WTC11 (cell line): Measurements from ENCODE around the gene RBM39. TPM values are rescaled to one million over a fixed set of nuclear protein-coding genes. Genes with fewer than 3 reads are reported as not detected.
"Not testable (repeated sequence)": the region's sequence is repeated elsewhere in the genome, so short reads cannot be mapped to it uniquely, and the experiment has no call there.

ENCODE experiments used
- ATAC-seq: fragments of 200-7000 bp; cut with Tn5 transposase; 2 replicates; pipeline ENCODE4 v1.10.0; 2021; ENCODE audit warnings: mild to moderate bottlenecking, moderate library complexity
- CTCF ChIA-PET: fragments of 300-600 bp; sonication (Branson Sonifier 250); formaldehyde crosslinking; loops from one replicate; lab custom pipeline; 2021; ENCODE audit warnings: antibody characterized with exemption; lab: Charles Lee
- POLR2A ChIA-PET: fragments of 350-600 bp; sonication (Branson Sonifier 250); formaldehyde crosslinking; loops from one replicate; lab custom pipeline; 2021; ENCODE audit warnings: antibody characterized with exemption; lab: Charles Lee
- DNase-seq: peaks from one replicate; pipeline ENCODE4 v3.0.0; 2021; ENCODE audit warnings: low spot score
- H3K27ac Mint-ChIP-seq: 2 replicates; pipeline ENCODE4 v1.8.0; 2021; ENCODE audit warnings: mixed read lengths
- H3K27me3 Mint-ChIP-seq: 2 replicates; pipeline ENCODE4 v1.8.0; 2021; ENCODE audit warnings: low read depth, mild to moderate bottlenecking, moderate library complexity, mixed read lengths
- H3K36me3 Mint-ChIP-seq: 2 replicates; pipeline ENCODE4 v1.8.0; 2021; ENCODE audit warnings: mixed read lengths
- H3K4me1 Mint-ChIP-seq: 2 replicates; pipeline ENCODE4 v1.8.0; 2022; ENCODE audit warnings: mixed read lengths
- H3K4me3 Mint-ChIP-seq: 2 replicates; pipeline ENCODE4 v1.8.0; 2021; ENCODE audit warnings: mild to moderate bottlenecking, moderate library complexity, mixed read lengths
- H3K9me3 Mint-ChIP-seq: 2 replicates; pipeline ENCODE4 v1.8.0; 2021; ENCODE audit warnings: mixed read lengths
- CBFB ChIP-seq: sonication (generic); formaldehyde crosslinking; IDR thresholded peaks from 2 replicates; pipeline ENCODE4 v1.8.1; 2022; ENCODE audit warnings: mild to moderate bottlenecking, low read depth, missing genetic modification reagents
- ELF4 ChIP-seq: sonication (generic); formaldehyde crosslinking; IDR thresholded peaks from 2 replicates; pipeline ENCODE4 v1.8.1; 2022; ENCODE audit warnings: low read depth, mild to moderate bottlenecking, moderate library complexity, missing genetic modification reagents
- ESRRA ChIP-seq: sonication (generic); formaldehyde crosslinking; IDR thresholded peaks from 2 replicates; pipeline ENCODE4 v1.8.1; 2022; ENCODE audit warnings: mild to moderate bottlenecking, missing genetic modification reagents, borderline replicate concordance
- ETV6 ChIP-seq: sonication (generic); formaldehyde crosslinking; IDR thresholded peaks from 2 replicates; pipeline ENCODE4 v1.8.1; 2022; ENCODE audit warnings: mild to moderate bottlenecking, missing genetic modification reagents
- FOXJ3 ChIP-seq: sonication (generic); formaldehyde crosslinking; IDR thresholded peaks from 2 replicates; pipeline ENCODE4 v1.9.0; 2021; ENCODE audit warnings: missing genetic modification reagents, mild to moderate bottlenecking, borderline replicate concordance
- GRHL2 ChIP-seq: fragments of 250-450 bp; sonication (Bioruptor Pico); IDR thresholded peaks from 2 replicates; pipeline ENCODE4 v1.8.0; 2022; ENCODE audit warnings: mild to moderate bottlenecking, moderate library complexity; ENCODE audit not compliant: insufficient replicate concordance, severe bottlenecking
- IRF2 ChIP-seq: sonication (generic); formaldehyde crosslinking; IDR thresholded peaks from 2 replicates; pipeline ENCODE4 v1.8.0; 2022; ENCODE audit warnings: low read depth, missing genetic modification reagents, borderline replicate concordance
- JAZF1 ChIP-seq: fragments of 250-450 bp; sonication (Bioruptor Pico); IDR thresholded peaks from 2 replicates; pipeline ENCODE4 v1.9.0; 2021; ENCODE audit warnings: moderate library complexity, mild to moderate bottlenecking, inconsistent platforms
- MXD4 ChIP-seq: fragments of 250-450 bp; sonication (Bioruptor Pico); IDR thresholded peaks from 2 replicates; pipeline ENCODE4 v1.8.0; 2021; ENCODE audit warnings: mild to moderate bottlenecking, moderate library complexity, borderline replicate concordance
- NFATC4 ChIP-seq: fragments of 250-450 bp; sonication (Bioruptor Pico); IDR thresholded peaks from 2 replicates; pipeline ENCODE4 v1.9.0; 2021; ENCODE audit warnings: mild to moderate bottlenecking
- SOX15 ChIP-seq: fragments of 250-450 bp; sonication (Bioruptor Pico); IDR thresholded peaks from 2 replicates; pipeline ENCODE4 v1.9.0; 2021; ENCODE audit warnings: mild to moderate bottlenecking
- TEAD1 ChIP-seq: sonication (generic); formaldehyde crosslinking; IDR thresholded peaks from 2 replicates; pipeline ENCODE4 v1.8.0; 2022; ENCODE audit warnings: mild to moderate bottlenecking, missing genetic modification reagents
- ZNF416 ChIP-seq: fragments of 250-450 bp; sonication (Bioruptor Pico); IDR thresholded peaks from 2 replicates; pipeline ENCODE4 v1.9.0; 2021; ENCODE audit warnings: mild to moderate bottlenecking, inconsistent platforms
- ZNF423 ChIP-seq: fragments of 250-450 bp; sonication (Bioruptor Pico); IDR thresholded peaks from 2 replicates; pipeline ENCODE4 v2.1.2; 2022; ENCODE audit warnings: mild to moderate bottlenecking, moderate library complexity
- total RNA-seq: library from RNA; stranded (reverse); gene quantifications from 3 replicates; pipeline ENCODE4 v1.2.3, GENCODE V29; 2021
- TF ChIP-seq, protein P1 (sequence below): sonication (generic); formaldehyde crosslinking; IDR thresholded peaks from 2 replicates; pipeline ENCODE4 v1.8.1; 2023; ENCODE audit warnings: mild to moderate bottlenecking, missing genetic modification reagents, moderate library complexity
- TF ChIP-seq, protein P2 (sequence below): sonication (generic); formaldehyde crosslinking; conservative IDR thresholded peaks from 2 replicates; pipeline ENCODE4 v1.8.1; 2023; ENCODE audit warnings: mild to moderate bottlenecking, low read depth, missing genetic modification reagents, moderate library complexity
- TF ChIP-seq, protein P3 (sequence below): fragments of 250-450 bp; sonication (Bioruptor Pico); IDR thresholded peaks from 2 replicates; pipeline ENCODE4 v2.1.2; 2022; ENCODE audit warnings: mild to moderate bottlenecking, moderate library complexity
- TF ChIP-seq, protein P4 (sequence below): sonication (generic); formaldehyde crosslinking; IDR thresholded peaks from 2 replicates; pipeline ENCODE4 v1.8.0; 2022; ENCODE audit warnings: missing genetic modification reagents
- TF ChIP-seq, protein P5 (sequence below): sonication (generic); formaldehyde crosslinking; IDR thresholded peaks from 2 replicates; pipeline ENCODE4 v1.8.1; 2023; ENCODE audit warnings: mild to moderate bottlenecking, missing genetic modification reagents
- TF ChIP-seq, protein P6 (sequence below): sonication (generic); formaldehyde crosslinking; IDR thresholded peaks from 2 replicates; pipeline ENCODE4 v1.8.1; 2023; ENCODE audit warnings: mild to moderate bottlenecking, moderate library complexity, missing genetic modification reagents
- TF ChIP-seq, protein P7 (sequence below): fragments of 250-450 bp; sonication (Bioruptor Pico); IDR thresholded peaks from 2 replicates; pipeline ENCODE4 v1.9.0; 2021; ENCODE audit warnings: moderate library complexity, mild to moderate bottlenecking, inconsistent platforms, borderline replicate concordance

RBM39 gene
- total RNA-seq, 1 experiment from 2014 or later: 231 TPM

DNA sequence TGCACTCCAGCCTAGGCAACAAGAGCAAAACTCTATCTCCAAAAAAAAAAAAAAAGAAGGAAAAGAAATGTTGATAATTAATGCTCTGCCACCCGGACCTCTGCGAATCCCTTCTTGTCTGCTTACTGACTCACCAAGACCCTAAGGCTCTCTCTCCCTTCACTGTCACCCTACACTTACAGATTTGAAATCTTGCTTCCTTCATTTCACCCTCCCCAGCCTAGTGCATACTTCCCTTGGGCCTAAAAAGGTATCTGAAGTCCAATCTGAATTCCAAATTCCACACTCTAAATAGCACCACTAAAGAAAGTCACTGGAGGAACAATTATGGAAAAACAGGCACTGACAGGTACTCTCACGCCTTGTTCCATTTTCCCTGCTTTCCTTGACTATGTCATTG lies 20.4 kb upstream of the RBM39 start (continued):
- TF ChIP-seq ESRRA (CRISPR knock-in tag) (no peak), FOXJ3 (no peak), ZNF423 (no peak), ZNF416 (no peak)
- TF ChIP-seq, protein P1, sequence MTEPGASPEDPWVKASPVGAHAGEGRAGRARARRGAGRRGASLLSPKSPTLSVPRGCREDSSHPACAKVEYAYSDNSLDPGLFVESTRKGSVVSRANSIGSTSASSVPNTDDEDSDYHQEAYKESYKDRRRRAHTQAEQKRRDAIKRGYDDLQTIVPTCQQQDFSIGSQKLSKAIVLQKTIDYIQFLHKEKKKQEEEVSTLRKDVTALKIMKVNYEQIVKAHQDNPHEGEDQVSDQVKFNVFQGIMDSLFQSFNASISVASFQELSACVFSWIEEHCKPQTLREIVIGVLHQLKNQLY (CRISPR knock-in tag): no peak

DNA sequence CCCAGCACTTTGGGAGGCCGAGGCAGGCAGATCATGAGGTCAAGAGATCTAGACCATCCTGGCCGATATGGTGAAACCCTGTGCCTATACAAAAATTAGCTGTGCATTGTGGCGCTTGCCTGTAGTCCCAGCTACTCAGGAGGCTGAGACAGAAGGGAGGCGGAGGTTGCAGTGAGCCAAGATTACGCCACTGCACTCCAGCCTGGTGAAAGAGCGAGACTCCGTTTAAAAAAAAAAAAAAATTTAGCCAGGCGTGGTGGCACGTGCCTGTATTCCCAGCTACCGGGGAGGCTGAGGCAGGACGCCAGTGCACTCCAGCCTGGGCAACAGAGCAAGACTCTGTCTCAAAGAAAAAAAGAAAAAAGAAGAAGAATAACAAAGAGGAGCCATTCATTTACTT lies 19.5 kb upstream of the RBM39 start:
- CTCF ChIA-PET, H3K36me3 Mint-ChIP-seq, POLR2A ChIA-PET, ATAC-seq, H3K4me3 Mint-ChIP-seq, H3K27ac Mint-ChIP-seq, H3K4me1 Mint-ChIP-seq, H3K9me3 Mint-ChIP-seq, H3K27me3 Mint-ChIP-seq, DNase-seq: not testable (repeated sequence)

DNA sequence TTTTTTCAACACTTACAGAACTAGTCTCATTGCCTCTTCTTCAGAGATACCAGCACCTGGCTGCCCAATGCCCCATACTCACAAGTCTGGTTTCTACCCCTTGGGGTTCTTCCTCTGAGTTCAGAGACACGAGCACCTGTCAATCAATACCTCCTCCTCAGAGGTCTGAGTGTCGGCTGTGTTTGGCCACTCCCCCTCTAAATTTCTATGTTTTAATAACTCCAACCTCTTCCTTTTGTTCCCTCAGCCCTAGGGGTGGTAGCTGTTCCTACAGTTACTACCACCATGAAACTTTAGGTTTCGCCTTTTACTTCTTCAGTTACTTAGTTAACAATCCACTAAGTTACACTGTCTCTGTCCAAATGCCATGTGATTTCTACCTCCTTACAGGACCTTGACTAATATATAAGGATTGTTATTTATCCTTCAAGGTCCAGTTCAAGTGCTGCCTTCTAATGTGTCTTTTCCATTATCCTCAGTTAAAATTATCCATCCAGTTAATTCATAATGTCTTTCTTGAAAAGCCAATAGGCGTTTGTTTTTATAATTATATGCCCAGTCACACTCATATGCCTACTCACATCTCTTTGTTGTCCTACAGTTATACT lies 15.1 kb upstream of the RBM39 start:
- no peaks in the 10 kb centered on the region for H3K4me1 Mint-ChIP-seq
- ChIA-PET POLR2A (no interaction called here), CTCF (interaction anchor here (4.9 kb wide), 1 partner anchor 15 kb away, joined by 16 read pairs; the partner anchor contains the start of gene RBM39)
- DNase-seq: no peak
- H3K27ac Mint-ChIP-seq: no peak overlapping the region
- no peaks in the 10 kb centered on the region for H3K36me3 Mint-ChIP-seq
- H3K27me3 Mint-ChIP-seq: no peaks in the 10 kb centered on the region
- no peak overlapping the region for H3K4me3 Mint-ChIP-seq
- H3K9me3 Mint-ChIP-seq: no peaks in the 10 kb centered on the region
- ATAC-seq: no peak; the same call in 1 of the 2 replicates
- TF ChIP-seq ELF4: no peak
- TF ChIP-seq, protein P2, sequence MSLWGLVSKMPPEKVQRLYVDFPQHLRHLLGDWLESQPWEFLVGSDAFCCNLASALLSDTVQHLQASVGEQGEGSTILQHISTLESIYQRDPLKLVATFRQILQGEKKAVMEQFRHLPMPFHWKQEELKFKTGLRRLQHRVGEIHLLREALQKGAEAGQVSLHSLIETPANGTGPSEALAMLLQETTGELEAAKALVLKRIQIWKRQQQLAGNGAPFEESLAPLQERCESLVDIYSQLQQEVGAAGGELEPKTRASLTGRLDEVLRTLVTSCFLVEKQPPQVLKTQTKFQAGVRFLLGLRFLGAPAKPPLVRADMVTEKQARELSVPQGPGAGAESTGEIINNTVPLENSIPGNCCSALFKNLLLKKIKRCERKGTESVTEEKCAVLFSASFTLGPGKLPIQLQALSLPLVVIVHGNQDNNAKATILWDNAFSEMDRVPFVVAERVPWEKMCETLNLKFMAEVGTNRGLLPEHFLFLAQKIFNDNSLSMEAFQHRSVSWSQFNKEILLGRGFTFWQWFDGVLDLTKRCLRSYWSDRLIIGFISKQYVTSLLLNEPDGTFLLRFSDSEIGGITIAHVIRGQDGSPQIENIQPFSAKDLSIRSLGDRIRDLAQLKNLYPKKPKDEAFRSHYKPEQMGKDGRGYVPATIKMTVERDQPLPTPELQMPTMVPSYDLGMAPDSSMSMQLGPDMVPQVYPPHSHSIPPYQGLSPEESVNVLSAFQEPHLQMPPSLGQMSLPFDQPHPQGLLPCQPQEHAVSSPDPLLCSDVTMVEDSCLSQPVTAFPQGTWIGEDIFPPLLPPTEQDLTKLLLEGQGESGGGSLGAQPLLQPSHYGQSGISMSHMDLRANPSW (CRISPR knock-in tag): no peak
- TF ChIP-seq NFATC4 (CRISPR knock-in tag): no peak
- TF ChIP-seq ETV6: no peak
- TF ChIP-seq, protein P3, sequence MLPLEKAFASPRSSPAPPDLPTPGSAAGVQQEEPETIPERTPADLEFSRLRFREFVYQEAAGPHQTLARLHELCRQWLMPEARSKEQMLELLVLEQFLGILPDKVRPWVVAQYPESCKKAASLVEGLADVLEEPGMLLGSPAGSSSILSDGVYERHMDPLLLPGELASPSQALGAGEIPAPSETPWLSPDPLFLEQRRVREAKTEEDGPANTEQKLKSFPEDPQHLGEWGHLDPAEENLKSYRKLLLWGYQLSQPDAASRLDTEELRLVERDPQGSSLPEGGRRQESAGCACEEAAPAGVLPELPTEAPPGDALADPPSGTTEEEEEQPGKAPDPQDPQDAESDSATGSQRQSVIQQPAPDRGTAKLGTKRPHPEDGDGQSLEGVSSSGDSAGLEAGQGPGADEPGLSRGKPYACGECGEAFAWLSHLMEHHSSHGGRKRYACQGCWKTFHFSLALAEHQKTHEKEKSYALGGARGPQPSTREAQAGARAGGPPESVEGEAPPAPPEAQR: no peak
- no peak for TF ChIP-seq GRHL2
- TF ChIP-seq, protein P4, sequence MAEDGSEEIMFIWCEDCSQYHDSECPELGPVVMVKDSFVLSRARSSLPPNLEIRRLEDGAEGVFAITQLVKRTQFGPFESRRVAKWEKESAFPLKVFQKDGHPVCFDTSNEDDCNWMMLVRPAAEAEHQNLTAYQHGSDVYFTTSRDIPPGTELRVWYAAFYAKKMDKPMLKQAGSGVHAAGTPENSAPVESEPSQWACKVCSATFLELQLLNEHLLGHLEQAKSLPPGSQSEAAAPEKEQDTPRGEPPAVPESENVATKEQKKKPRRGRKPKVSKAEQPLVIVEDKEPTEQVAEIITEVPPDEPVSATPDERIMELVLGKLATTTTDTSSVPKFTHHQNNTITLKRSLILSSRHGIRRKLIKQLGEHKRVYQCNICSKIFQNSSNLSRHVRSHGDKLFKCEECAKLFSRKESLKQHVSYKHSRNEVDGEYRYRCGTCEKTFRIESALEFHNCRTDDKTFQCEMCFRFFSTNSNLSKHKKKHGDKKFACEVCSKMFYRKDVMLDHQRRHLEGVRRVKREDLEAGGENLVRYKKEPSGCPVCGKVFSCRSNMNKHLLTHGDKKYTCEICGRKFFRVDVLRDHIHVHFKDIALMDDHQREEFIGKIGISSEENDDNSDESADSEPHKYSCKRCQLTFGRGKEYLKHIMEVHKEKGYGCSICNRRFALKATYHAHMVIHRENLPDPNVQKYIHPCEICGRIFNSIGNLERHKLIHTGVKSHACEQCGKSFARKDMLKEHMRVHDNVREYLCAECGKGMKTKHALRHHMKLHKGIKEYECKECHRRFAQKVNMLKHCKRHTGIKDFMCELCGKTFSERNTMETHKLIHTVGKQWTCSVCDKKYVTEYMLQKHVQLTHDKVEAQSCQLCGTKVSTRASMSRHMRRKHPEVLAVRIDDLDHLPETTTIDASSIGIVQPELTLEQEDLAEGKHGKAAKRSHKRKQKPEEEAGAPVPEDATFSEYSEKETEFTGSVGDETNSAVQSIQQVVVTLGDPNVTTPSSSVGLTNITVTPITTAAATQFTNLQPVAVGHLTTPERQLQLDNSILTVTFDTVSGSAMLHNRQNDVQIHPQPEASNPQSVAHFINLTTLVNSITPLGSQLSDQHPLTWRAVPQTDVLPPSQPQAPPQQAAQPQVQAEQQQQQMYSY: no peak
- TF ChIP-seq JAZF1 (CRISPR knock-in tag): no peak
- no peak for TF ChIP-seq TEAD1 (CRISPR knock-in tag)
- TF ChIP-seq, protein P5, sequence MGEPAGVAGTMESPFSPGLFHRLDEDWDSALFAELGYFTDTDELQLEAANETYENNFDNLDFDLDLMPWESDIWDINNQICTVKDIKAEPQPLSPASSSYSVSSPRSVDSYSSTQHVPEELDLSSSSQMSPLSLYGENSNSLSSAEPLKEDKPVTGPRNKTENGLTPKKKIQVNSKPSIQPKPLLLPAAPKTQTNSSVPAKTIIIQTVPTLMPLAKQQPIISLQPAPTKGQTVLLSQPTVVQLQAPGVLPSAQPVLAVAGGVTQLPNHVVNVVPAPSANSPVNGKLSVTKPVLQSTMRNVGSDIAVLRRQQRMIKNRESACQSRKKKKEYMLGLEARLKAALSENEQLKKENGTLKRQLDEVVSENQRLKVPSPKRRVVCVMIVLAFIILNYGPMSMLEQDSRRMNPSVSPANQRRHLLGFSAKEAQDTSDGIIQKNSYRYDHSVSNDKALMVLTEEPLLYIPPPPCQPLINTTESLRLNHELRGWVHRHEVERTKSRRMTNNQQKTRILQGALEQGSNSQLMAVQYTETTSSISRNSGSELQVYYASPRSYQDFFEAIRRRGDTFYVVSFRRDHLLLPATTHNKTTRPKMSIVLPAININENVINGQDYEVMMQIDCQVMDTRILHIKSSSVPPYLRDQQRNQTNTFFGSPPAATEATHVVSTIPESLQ (CRISPR knock-in tag): no peak
- no peak for TF ChIP-seq CBFB
- TF ChIP-seq, protein P6, sequence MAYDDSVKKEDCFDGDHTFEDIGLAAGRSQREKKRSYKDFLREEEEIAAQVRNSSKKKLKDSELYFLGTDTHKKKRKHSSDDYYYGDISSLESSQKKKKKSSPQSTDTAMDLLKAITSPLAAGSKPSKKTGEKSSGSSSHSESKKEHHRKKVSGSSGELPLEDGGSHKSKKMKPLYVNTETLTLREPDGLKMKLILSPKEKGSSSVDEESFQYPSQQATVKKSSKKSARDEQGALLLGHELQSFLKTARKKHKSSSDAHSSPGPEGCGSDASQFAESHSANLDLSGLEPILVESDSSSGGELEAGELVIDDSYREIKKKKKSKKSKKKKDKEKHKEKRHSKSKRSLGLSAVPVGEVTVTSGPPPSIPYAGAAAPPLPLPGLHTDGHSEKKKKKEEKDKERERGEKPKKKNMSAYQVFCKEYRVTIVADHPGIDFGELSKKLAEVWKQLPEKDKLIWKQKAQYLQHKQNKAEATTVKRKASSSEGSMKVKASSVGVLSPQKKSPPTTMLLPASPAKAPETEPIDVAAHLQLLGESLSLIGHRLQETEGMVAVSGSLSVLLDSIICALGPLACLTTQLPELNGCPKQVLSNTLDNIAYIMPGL: no peak
- TF ChIP-seq MXD4 (CRISPR knock-in tag): no peak
- TF ChIP-seq IRF2 (CRISPR knock-in tag): no peak
- TF ChIP-seq SOX15 (CRISPR knock-in tag): no peak
- TF ChIP-seq, protein P7, sequence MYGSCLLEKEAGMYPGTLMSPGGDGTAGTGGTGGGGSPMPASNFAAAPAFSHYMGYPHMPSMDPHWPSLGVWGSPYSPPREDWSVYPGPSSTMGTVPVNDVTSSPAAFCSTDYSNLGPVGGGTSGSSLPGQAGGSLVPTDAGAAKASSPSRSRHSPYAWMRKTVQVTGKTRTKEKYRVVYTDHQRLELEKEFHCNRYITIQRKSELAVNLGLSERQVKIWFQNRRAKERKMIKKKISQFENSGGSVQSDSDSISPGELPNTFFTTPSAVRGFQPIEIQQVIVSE (CRISPR knock-in tag): no peak
